Activated CD8-positive, alpha-beta memory T cell treated with anti-CD3 and anti-CD28 coated beads, Interleukin-2, amount 50 U/mL, for 24 hours (primary cell): Measurements from ENCODE around the gene CRHR1.

Source experiments
- DNase-seq: peaks from one replicate; pipeline ENCODE4 v3.0.0-alpha.2; 2020; ENCODE audit errors: extremely low read depth

CRHR1 gene

GRCh38 chr17:45823598-45823997 lies 39.5 kb downstream of the CRHR1 start:
- DNase-seq = no peak

DNA sequence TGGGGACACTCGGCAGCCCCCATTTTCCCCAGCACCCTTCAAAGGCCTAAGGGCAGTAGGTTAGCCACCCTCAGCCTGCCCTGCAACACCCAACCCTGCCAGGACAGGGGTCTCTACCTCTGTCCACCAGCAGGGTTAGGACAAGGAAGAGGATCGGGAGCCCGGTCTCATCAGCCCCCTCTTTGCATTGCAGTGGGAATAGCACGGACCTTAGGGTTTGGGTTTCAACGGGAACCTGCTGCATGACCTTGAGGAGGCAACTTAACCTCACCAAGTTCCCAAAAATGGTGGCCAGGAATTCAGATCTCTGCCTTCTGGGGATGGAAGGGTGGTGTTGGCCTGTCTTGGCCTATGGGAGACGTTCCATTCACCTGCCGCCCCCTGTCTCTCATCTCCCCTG lies 40.4 kb downstream of the CRHR1 start:
- DNase-seq = no peak

- no peak for DNase-seq
Measured at GRCh38 chr17:45824901-45825492, 40.9 kb downstream of the CRHR1 start.

- no peak for DNase-seq
Measured at GRCh38 chr17:45825792-45826191, 41.7 kb downstream of the CRHR1 start.

DNA sequence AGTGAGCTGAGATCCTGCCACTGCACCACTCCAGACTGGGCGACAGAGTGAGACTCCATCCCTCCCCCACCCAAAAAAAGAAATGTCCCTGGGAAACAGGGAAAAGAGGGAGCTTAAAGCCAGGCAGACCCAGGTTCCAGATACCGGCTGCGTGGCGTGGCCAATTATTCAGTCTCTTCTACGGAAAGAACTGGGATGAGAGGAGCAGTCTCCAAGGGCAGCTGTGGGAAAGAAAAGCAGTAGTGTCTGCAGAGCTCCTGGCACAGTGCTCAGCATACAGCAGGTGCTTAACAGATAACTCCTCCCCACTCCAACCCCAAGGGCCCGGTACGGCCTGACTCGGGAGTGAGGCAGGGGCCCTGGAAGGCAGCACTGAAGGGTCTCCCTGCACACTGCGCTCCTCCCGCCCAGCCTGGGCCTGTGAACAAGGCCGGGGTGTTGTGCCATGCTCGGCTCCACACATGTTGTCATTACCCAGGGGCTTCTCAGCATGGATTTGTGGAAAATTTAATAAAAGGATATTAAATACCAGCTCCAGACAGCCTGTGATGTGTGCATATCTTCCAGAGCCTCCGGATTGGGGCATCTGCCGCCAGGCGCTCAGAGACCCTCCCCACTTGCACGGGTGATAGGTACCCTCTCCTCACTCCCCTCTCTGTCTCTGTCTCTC lies 42.9 kb downstream of the CRHR1 start:
- DNase-seq = no peak

DNA sequence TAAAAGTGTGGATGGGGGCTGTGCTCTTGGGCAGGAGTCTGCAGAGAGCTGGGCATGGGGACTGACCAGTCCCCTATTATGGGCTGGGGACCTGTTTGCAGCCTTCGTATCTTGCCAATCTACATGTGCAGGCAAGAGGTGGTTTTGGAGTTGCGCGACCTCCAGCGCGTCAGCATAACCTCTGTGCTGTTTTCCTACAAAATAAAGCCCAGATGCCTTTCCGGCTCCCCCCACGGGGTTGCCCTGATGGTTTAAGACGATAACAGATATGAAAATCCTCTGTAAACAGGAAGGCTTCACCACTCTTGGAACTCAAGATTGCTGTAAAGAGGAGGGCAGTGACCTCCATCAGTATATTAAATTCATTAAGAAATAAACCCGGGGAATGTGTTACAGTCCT lies 44.1 kb downstream of the CRHR1 start:
- DNase-seq = no peak

DNA sequence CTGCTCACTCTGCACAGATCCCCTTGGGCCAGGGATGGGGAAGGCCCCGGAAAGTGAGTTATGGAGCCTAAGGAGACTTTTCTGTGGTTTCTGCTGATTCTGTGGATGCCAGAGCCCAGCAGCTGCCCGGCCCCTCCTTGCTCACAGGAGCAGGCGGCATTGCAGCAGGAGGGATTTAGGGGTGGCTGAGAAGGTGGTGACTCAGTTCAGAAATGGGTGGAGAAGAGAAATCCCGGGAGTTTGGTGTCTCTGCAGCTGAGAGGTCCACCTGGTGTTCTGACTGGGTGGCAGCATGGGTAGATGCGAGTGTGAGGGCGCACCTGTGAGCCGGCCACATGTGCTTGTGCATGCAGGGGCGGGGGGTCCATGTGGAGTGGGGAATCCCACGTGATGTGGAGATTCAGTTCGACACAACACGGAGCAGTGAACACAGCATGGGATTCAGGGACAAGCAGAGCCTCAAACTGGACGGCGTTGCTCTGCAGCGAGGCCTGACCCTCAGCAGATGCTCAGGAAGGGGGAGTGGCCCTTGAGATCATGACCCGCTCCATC lies 44.5 kb downstream of the CRHR1 start:
- no peak for DNase-seq

- no peak for DNase-seq
Measured at GRCh38 chr17:45833920-45834319, 49.8 kb downstream of the CRHR1 start.

- DNase-seq = no peak
Measured at GRCh38 chr17:45834471-45835396, 50.6 kb downstream of the CRHR1 start.

DNA sequence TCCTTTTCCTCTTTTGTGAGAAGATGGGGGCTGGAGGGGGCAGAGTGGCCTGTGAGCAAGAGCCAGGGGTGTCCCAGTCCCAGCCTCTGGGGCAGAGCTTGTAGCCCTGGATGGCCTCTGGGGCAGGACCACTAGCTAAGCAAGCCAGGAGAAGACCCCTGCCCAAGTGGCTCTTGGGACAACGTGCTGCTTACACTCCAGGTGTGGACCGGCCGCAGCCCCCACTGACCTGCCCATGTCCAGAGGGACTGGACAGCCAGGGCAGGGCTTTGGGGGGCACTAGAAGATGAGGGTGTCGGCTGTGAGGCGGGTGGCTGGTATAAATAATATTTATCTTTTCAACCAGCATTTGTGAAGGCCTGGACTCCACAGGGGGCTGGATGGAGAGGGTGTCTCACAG lies 51.4 kb downstream of the CRHR1 start:
- DNase-seq = no peak

DNA sequence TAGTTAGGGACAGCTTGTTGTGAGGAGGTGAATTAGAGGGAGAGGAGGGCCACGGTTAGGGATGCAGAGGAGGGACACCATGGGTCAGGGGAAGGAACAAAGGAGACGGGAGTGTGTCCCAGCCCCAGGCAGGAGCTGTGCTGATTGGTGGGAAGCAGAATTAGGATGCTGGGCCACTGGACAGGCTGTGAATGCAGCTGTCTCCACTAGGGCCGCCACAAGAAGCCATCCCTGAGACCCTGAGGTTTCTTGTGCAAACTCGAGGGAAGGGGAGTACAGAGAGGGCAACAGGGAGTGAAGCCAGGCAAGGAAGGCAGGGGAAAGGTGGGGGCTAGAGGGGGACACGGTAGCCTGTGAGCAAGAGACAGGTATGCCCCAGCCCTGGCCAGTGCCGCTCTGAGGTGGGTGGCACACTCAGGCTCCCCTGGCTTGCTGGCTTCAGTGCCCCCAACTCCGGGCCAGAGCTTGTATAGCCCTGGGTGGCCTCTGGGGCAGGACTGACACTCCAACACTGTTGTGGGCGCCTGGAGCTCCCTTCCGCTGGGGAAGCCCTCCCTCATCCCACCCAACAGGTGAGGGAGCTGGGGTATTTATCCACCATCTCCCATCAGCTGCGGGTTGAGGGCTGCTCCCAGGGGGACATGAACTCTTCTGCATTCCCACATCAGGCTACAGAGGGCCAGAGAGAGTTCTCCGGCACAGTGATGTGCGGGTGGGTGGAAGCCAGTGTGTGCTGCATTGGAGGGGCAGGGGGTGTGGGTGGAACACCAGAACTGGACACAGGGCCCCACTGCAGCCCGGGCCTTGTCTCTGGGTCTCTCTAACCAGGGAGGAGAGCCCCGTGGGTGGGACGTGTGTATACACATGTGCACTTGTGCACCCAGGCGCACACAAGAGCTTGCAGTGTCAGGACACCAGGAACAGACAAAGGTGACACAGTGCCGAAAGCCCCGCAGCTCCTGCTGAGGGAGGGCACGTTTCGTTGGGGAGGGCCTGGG lies 52.2 kb downstream of the CRHR1 start:
- DNase-seq = no peak

- no peak for DNase-seq
Measured at GRCh38 chr17:45837187-45837586, 53.1 kb downstream of the CRHR1 start.

- no peak for DNase-seq
Measured at GRCh38 chr17:45837603-45838002, 53.5 kb downstream of the CRHR1 start.

- DNase-seq = no peak
Measured at GRCh38 chr17:45838751-45839295, 54.7 kb downstream of the CRHR1 start.

DNA sequence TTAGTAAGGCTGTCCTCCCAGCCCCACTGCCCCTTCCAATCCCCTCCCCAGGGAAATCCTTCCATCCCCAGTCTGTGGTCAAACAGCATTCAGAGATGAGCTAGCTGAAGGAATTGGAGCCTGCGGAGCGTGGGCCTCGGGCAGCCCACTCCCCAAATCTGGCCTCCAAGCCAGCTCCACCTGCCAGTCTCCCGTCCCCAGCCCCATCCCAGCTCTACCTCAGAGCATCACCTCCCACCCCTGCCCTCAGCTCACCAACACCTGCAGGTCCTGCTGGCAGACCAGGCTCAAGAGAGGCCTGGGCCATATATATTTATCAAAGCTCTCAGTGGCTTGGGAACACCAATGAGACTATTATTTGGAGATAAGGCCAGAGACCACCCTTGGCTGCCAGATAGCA lies 55.3 kb downstream of the CRHR1 start:
- DNase-seq = no peak

DNA sequence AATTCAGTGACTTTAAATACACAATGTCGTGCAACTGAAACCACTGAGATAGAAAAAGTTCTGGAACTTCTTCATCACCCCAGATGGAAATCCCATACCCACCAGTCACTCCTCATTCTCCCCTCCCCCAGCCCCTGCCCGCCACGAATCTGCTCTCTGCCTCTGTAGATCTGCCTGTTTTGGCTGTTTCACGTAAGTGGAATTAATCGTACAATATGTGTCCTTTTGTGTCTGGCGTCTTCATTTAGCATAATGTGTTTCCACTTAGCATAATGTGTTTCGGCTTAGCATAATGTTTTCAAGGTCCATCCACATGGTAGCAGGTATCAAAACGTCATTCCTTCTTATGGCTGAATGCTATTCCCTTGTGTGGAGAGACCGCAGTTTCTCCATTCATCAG lies 57.1 kb downstream of the CRHR1 start:
- no peak for DNase-seq

- DNase-seq = no peak
Measured at GRCh38 chr17:45841883-45842525, 57.9 kb downstream of the CRHR1 start.

DNA sequence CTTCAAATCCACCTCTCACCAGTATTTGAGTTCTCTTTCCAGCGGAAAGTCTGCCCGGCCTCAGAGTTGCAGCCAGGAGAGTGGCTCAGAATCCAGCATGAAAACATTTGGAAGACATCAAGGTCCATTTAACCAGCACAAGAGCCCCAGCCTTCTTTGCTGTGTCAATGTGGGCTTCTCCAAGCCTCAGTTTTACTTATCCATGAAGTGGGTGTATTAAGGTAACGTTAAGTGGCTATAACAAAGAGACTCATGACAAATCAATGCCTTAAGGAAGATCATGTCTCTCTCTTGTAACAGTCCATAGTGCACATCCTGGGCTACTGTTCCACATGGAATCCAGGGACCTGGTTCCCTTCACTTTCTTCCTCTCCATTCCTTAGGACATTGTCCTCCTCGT lies 59.6 kb downstream of the CRHR1 start:
- DNase-seq = no peak

DNA sequence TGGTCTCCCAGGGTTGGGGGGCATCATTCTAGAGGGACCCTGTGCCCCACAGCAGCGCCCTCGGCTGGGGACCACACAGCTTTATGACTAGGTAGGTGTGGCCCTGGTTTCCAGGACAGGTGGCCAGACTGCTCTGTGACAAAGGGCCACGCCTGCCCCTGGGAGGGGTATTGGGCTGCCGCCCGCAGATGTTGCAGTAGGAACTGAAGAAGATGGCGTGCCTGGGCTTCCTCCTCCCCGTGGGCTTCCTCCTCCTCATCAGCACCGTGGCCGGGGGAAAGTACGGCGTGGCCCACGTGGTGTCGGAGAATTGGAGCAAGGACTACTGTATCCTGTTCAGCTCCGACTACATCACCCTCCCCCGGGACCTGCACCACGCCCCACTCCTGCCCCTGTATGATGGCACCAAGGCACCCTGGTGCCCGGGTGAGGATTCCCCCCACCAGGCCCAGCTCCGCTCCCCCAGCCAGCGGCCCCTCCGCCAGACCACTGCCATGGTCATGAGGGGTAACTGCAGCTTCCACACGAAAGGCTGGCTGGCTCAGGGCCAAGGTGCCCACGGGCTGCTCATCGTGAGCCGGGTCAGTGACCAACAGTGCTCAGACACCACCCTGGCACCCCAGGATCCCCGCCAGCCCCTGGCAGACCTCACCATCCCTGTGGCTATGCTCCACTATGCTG lies 60.7 kb downstream of the CRHR1 start, which contains the start of gene SPPL2C:
Gene SPPL2C (plus strand): TSS at position 187 of the 681 bp plus-strand sequence. CDS start 26 bp downstream, at position 213.
- no peak for DNase-seq
